Stimulated activated CD4-positive, alpha-beta T cell treated with anti-CD3 and anti-CD28 coated beads, Interleukin-4, amount 100 ng/mL, for 4 hours (primary cell): ENCODE data around the gene PROSER3.

Source experiments
- DNase-seq, 2 experiments: peaks; one replicate each; pipeline ENCODE4 v3.0.0-alpha.2; 2020

PROSER3 gene

GRCh38 chr19:35757749-35758608 lies at the start of gene PROSER3:
PROSER3 (plus strand) TSS chr19:35758176; CDS start chr19:35758216, 40 bp downstream.
- peak; percentile 95 to 99 for DNase-seq

GRCh38 chr19:35708391-35708790 lies 49.6 kb upstream of the PROSER3 start:
- DNase-seq = no peak

DNA sequence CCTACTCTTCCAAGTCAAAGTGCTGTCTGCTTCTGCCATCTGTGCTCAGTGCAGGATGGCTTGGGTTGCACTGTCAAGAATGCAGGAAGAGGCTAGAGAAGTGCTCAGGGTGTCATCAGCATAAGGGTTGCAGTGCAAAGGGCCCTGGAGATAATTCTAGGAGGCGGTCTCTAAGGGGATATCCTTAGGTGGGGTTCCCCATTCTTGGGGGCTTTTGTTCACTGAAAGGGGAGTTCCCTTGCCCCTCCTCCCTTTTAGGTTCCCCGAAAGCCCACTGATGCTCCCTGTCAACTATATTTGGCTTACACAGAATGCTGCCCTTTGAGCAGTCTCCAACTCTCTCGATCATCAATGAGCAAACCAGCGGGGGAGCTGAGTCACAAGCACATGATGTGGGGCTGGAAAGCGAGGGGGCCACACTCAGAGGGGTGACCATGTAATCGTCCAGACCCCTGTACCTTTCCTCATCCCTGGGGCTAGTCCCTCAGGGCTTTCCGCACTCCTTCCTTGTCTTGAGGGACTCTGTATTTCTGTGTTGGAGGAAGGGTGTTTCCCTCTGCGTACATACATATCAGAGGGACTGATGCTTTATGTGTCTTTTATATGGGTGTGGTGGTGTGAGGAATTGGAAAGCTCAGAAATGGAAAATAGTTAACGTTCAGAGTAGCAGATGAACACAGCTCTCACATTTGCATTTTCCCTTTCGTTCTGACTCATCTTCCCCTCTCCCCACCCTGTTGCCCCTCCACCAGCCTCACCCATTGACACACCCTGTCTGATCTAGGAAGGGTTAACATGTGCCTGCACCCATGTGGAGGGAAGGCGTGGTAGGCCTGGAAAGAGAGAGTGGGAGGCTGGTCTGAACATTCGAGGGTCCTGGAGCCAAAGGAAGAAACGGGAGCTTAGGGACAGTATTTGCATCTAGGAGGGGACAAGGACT lies 46.9 kb upstream of the PROSER3 start:
- DNase-seq = peak; percentile 49 to 70

GRCh38 chr19:35712567-35713505 lies 45.1 kb upstream of the PROSER3 start:
- DNase-seq = peak; percentile 60 to 70

GRCh38 chr19:35713506-35713850 lies 44.5 kb upstream of the PROSER3 start:
- no peak for DNase-seq

- no peak for DNase-seq
These were observed 44.0 kb upstream of the PROSER3 start for GRCh38 chr19:35713904-35714495.

- DNase-seq = no peak
These were observed 43.2 kb upstream of the PROSER3 start for GRCh38 chr19:35714601-35715354.

DNA sequence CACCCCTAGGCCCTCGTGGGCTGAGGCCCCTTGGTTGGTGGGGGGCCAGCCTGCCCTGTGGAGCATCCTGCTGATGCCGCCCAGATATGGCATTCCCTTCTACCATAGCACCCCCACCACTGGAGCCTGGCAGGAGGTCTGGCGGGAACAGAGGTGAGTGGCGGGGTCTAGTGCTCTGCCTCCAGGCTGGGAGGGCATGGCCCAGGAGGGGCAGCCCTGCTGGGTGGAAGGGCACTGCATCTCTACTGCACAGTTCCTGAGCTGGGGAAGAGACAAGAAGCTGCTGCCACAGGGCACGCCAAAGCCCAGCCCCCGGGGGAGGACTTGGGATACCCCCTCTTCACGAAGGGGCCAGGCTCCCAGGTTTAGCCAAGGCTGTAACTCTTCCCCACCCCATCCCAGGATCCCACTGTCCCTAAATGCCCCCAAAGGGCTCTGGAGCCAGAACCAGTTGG lies 42.6 kb upstream of the PROSER3 start:
- no peak for DNase-seq

- peak in 1 of 2 experiments; percentile 22 for DNase-seq
These were observed 41.8 kb upstream of the PROSER3 start for GRCh38 chr19:35715981-35716800.

GRCh38 chr19:35716801-35717664 lies 40.9 kb upstream of the PROSER3 start:
- peak; percentile 95 to 98 for DNase-seq

GRCh38 chr19:35717665-35718344 lies 40.2 kb upstream of the PROSER3 start, which contains the start of gene KMT2B:
KMT2B (plus strand) TSS chr19:35718003; CDS start chr19:35718019, 16 bp downstream.
- DNase-seq = no peak

- peak; percentile 56 to 68 for DNase-seq
These were observed 39.5 kb upstream of the PROSER3 start for GRCh38 chr19:35718345-35719041.

DNA sequence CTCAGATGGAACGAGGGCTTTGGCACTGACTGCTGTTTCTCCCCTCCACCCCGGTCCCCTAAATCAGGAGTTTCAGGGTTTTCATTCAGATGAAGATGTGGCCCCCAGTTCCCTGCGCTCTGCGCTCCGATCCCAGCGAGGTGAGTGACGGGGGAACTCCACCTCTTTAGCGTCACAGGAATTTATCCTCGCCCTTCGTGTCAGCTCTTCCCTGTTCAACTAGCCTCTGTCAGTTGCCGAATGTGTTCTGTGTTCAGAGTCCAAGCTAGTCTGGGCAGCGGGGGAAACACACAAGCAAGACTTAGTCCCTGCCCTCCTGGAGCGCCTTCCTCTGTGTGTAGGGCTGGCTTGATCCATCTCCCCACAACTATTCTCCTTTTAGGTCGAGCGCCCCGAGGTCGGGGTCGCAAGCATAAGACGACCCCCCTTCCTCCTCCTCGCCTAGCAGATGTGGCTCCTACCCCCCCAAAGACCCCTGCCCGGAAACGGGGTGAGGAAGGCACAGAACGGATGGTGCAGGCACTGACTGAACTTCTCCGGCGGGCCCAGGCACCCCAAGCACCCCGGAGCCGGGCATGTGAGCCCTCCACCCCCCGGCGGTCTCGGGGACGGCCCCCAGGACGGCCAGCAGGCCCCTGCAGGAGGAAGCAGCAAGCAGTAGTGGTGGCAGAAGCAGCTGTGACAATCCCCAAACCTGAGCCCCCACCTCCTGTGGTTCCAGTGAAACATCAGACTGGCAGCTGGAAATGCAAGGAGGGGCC lies 38.4 kb upstream of the PROSER3 start:
- no peak for DNase-seq

- no peak for DNase-seq
These were observed 37.8 kb upstream of the PROSER3 start for GRCh38 chr19:35720163-35720524.

- no peak for DNase-seq
These were observed 37.3 kb upstream of the PROSER3 start for GRCh38 chr19:35720648-35721047.

DNA sequence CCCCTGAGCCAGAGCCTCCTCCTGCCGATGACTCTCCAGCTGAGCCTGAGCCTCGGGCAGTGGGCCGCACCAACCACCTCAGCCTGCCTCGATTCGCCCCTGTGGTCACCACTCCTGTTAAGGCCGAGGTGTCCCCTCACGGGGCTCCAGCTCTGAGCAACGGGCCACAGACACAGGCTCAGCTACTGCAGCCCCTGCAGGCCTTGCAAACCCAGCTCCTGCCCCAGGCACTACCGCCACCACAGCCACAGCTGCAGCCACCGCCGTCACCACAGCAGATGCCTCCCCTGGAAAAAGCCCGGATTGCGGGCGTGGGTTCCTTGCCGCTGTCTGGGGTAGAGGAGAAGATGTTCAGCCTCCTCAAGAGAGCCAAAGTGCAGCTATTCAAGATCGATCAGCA lies 36.6 kb upstream of the PROSER3 start:
- no peak for DNase-seq

DNA sequence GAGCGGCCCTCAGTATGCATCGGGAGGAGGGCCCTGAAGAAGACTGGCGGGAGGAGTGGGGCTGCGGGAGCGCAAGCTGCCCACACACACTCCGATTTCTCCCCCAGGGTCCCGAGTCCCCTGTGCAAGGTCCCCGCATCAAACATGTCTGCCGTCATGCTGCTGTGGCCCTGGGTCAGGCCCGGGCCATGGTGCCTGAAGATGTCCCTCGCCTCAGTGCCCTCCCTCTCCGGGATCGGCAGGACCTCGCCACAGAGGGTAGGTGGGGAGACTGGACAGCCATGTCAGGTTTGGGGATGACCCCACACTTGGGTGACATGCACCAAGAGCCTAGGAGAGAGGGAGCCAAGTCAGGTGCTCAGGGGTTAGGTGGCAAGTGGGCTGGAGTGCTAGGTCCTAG lies 35.5 kb upstream of the PROSER3 start:
- no peak for DNase-seq
